ENCODE data around the gene SCAANT1. TPM values are rescaled to one million over a fixed set of nuclear protein-coding genes. Genes with fewer than 3 reads are reported as not detected.

Gene SCAANT1
- total and polyA plus RNA-seq, 8 donors = not detected

- H3K4me1 ChIP-seq = peaks cover 47 to 87% (median 69%) of the 10 kb centered on the region in 4 donors
- WGBS, 5 donors = 24 to 43% (median 36%) methylated on average over 6 of the region's 6 CpGs
- H3K4me3 ChIP-seq = no peak overlapping the region
- H3K27me3 ChIP-seq = no peaks in the 10 kb centered on the region
- peak in 2 of 3 donors; percentile 17 to 45 for TF ChIP-seq POLR2AphosphoS5 (IDR thresholded peaks at IDR 0.05)
- TF ChIP-seq POLR2A (IDR thresholded peaks at IDR 0.05) = no peak
- peak overlapping the region; percentile 17 to 85 (median 58) for H3K27ac ChIP-seq
- intact Hi-C loops (cut with DNase I; ENCODE audit: low total_unique reads) = no loop called here
- no peaks in the 10 kb centered on the region for H3K9me3 ChIP-seq
- DNase-seq = peak; percentile 36 to 82
- H3K36me3 ChIP-seq = no peaks in the 10 kb centered on the region
Observed at GRCh38 chr3:63937661-63938651, 25.8 kb upstream of the SCAANT1 start.

GRCh38 chr3:63936925-63937324, 24.7 kb upstream of the SCAANT1 start:
- Histone ChIP-seq H3K36me3 (no peaks in the 10 kb centered on the region), H3K27ac (peak overlapping the region in 4 of 5 donors; percentile 17 to 74 (median 56)), H3K4me1 (peaks cover 47 to 94% (median 78%) of the 10 kb centered on the region in 4 donors), H3K27me3 (no peaks in the 10 kb centered on the region), H3K4me3 (no peak overlapping the region), H3K9me3 (no peaks in the 10 kb centered on the region)
- no peak for DNase-seq
- TF ChIP-seq CTCF (IDR thresholded peaks at IDR 0.05) (no peak), POLR2A (IDR thresholded peaks at IDR 0.05) (no peak), EP300 (IDR thresholded peaks at IDR 0.05) (no peak), POLR2AphosphoS5 (IDR thresholded peaks at IDR 0.05) (no peak)
- 38 to 56% (median 55%) methylated on average over 4 of the region's 4 CpGs for WGBS, 5 donors
- intact Hi-C loops (cut with DNase I; ENCODE audit: low total_unique reads) = no loop called here

GRCh38 chr3:63934041-63934866, 22.1 kb upstream of the SCAANT1 start:
- TF ChIP-seq POLR2AphosphoS5 (IDR thresholded peaks at IDR 0.05) (no peak), EP300 (IDR thresholded peaks at IDR 0.05) (no peak), CTCF (IDR thresholded peaks at IDR 0.05) (no peak), POLR2A (IDR thresholded peaks at IDR 0.05) (no peak)
- H3K27ac ChIP-seq = peak overlapping the region in 4 of 5 donors; percentile 7 to 65 (median 28)
- H3K27me3 ChIP-seq = no peaks in the 10 kb centered on the region
- H3K36me3 ChIP-seq = peaks cover 0 to 3% (median 0%) of the 10 kb centered on the region in 4 donors
- WGBS, 5 donors = 71 to 84% (median 78%) methylated on average over 6 of the region's 6 CpGs
- intact Hi-C loops (cut with DNase I; ENCODE audit: low total_unique reads) = no loop called here
- H3K9me3 ChIP-seq = no peaks in the 10 kb centered on the region
- no peak for DNase-seq
- H3K4me1 ChIP-seq = peaks cover 45 to 95% (median 64%) of the 10 kb centered on the region in 4 donors
- H3K4me3 ChIP-seq = no peak overlapping the region

GRCh38 chr3:63933459-63933858, 21.3 kb upstream of the SCAANT1 start:
- no peak for DNase-seq
- no peak overlapping the region for H3K4me3 ChIP-seq
- H3K4me1 ChIP-seq = peaks cover 38 to 88% (median 60%) of the 10 kb centered on the region in 4 donors
- TF ChIP-seq EP300 (IDR thresholded peaks at IDR 0.05) = no peak
- no peak for TF ChIP-seq CTCF (IDR thresholded peaks at IDR 0.05)
- no peak for TF ChIP-seq POLR2AphosphoS5 (IDR thresholded peaks at IDR 0.05)
- no peak for TF ChIP-seq POLR2A (IDR thresholded peaks at IDR 0.05)
- peak overlapping the region in 4 of 5 donors; percentile 4 to 65 (median 36) for H3K27ac ChIP-seq
- no peaks in the 10 kb centered on the region for H3K9me3 ChIP-seq
- 94 to 100% (median 97%) methylated on average over 1 of the region's 1 CpG for WGBS, 5 donors
- intact Hi-C loops (cut with DNase I; ENCODE audit: low total_unique reads) = no loop called here
- peaks cover 0 to 3% (median 0%) of the 10 kb centered on the region in 4 donors for H3K36me3 ChIP-seq
- no peaks in the 10 kb centered on the region for H3K27me3 ChIP-seq

Data from stomach (tissue), 9 donors.